Measurements from ENCODE around the gene ERVMER34-1. TPM values are rescaled to one million over a fixed set of nuclear protein-coding genes. Genes with fewer than 3 reads are reported as not detected.

The ERVMER34-1 gene
- total RNA-seq, 4 donors from 2014 or later: 0.40 TPM; not detected in 3

DNA sequence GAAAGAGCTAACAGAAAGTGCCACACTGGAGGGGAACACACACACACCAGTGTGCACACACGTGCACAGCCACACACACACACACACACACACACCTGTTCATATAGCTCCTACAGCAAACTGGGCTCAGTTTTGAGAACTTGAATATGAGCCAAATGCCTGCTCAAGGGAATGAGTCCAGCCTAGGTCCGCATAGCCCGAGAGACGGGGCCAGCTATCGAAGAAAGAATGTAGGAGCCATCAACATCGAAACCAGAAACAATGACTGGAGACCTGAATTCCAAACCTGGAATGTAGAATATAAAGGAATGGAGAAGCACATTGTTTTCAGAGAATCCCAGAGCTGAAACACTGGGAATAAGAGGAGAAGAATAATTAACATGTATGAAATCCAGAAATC lies 37.6 kb upstream of the ERVMER34-1 start:
- Histone ChIP-seq H3K4me3 (no peak overlapping the region), H3K4me1 (no peaks in the 10 kb centered on the region), H3K27ac (no peak overlapping the region), H3K36me3 (no peaks in the 10 kb centered on the region), H3K9me3 (no peaks in the 10 kb centered on the region), H3K27me3 (no peaks in the 10 kb centered on the region)
- TF ChIP-seq POLR2A (IDR thresholded peaks at IDR 0.05): no peak
- TF ChIP-seq, protein P1, sequence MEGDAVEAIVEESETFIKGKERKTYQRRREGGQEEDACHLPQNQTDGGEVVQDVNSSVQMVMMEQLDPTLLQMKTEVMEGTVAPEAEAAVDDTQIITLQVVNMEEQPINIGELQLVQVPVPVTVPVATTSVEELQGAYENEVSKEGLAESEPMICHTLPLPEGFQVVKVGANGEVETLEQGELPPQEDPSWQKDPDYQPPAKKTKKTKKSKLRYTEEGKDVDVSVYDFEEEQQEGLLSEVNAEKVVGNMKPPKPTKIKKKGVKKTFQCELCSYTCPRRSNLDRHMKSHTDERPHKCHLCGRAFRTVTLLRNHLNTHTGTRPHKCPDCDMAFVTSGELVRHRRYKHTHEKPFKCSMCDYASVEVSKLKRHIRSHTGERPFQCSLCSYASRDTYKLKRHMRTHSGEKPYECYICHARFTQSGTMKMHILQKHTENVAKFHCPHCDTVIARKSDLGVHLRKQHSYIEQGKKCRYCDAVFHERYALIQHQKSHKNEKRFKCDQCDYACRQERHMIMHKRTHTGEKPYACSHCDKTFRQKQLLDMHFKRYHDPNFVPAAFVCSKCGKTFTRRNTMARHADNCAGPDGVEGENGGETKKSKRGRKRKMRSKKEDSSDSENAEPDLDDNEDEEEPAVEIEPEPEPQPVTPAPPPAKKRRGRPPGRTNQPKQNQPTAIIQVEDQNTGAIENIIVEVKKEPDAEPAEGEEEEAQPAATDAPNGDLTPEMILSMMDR (IDR thresholded peaks at IDR 0.05): no peak
- DNase-seq: no peak

DNA sequence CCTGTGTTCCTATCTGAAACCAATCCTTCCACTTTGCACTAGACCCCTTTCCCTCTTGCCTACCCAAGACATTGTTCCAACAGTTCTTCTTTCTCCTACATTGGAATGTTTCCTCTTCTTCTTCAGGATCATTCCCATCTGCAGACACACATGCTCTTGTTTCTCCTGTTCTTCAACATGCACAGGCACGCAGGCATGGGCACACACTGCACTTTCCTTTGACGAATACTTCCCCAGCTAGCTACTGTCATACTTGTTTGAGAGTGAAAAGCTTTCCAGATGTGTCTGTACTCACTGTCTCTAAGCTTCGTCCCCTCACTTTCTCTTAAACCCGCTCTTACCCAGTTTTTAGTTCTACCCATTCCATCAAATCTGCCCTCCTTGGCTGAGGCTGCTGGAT lies 31.8 kb upstream of the ERVMER34-1 start:
- no peak overlapping the region for H3K27ac ChIP-seq
- DNase-seq: no peak
- no peaks in the 10 kb centered on the region for H3K36me3 ChIP-seq
- no peaks in the 10 kb centered on the region for H3K4me1 ChIP-seq
- H3K9me3 ChIP-seq: no peaks in the 10 kb centered on the region
- no peak overlapping the region for H3K4me3 ChIP-seq
- no peaks in the 10 kb centered on the region for H3K27me3 ChIP-seq
- TF ChIP-seq, protein P1 (IDR thresholded peaks at IDR 0.05): no peak

DNA sequence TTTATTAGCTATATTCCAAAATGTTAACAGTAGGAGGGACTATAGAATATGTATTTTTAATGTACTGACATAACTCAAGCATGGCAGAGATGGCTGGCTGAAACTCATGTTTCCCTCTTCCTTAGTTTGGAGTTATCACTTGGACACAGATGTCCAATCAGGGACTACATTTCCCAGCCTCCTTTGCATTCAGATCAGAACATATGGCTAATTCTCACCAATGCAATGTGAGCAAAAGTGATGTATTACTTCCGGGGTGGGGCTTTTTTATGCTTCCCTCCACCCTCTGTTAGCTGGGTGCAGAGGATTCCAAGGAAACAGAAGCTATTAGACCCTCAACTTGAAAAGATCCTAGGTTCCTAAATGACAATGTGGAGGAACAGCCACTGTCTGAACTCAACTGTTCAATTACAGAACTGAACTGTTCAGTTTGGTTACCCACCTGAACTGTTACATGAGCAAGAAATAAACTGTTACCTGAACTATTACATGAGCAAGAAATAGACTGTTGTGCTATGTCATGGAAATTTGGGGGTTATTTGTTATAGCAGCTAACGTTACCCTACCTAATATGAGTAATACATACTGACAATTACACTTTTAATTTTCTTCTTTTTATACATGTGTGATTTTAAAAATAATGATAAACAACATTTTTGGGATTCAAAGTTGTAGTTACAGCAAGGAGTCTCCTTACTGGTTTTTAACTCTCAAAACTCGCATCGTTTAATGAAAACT lies 29.6 kb upstream of the ERVMER34-1 start:
- H3K36me3 ChIP-seq: no peaks in the 10 kb centered on the region
- H3K9me3 ChIP-seq: no peaks in the 10 kb centered on the region
- H3K4me3 ChIP-seq: no peak overlapping the region
- TF ChIP-seq, protein P1 (IDR thresholded peaks at IDR 0.05): no peak
- TF ChIP-seq POLR2A (IDR thresholded peaks at IDR 0.05): no peak
- H3K27ac ChIP-seq: no peak overlapping the region
- no peak for DNase-seq
- H3K4me1 ChIP-seq: no peaks in the 10 kb centered on the region
- H3K27me3 ChIP-seq: no peaks in the 10 kb centered on the region

DNA sequence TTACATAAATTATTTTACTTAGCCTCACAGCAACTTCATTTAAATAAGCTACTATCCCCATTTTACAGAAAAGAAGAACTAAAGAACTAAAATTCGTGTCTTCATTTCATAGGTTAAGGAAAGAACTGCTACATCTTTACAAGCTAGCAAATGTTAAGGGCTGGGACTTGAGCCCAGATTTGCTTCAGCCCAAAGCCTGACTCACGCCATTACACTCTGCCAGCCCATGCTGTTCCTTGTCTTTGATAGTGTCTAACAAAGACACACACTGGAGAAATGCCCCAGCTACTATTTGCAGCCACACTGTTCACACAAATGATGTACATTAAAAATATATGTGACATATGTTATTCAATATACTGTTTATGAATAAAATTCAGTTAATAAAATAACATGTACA lies 29.0 kb upstream of the ERVMER34-1 start:
- H3K27me3 ChIP-seq: no peaks in the 10 kb centered on the region

DNA sequence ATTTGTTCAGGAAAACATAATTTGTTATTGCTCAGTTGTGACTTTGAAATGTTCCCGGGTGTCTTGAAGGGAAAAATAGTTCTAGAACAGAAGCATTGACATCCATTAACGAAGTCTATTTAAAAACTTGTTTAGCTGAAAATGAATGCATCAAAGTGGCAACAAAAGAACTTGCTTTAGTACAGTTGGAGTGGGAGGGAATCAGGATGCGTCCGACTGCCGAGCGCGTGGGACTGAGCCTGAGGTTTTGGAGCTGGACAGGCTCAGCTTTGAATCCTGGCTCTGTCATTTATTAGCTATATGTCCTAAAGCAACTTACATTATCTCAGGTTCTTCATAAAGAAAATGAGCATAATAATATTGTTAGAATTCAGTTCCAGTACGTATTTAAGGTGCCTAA lies 9.0 kb upstream of the ERVMER34-1 start:
- TF ChIP-seq POLR2A (IDR thresholded peaks at IDR 0.05): no peak
- TF ChIP-seq, protein P1 (IDR thresholded peaks at IDR 0.05): no peak
- Histone ChIP-seq H3K27me3 (no peaks in the 10 kb centered on the region), H3K27ac (no peak overlapping the region), H3K9me3 (no peaks in the 10 kb centered on the region), H3K36me3 (no peaks in the 10 kb centered on the region), H3K4me1 (no peaks in the 10 kb centered on the region), H3K4me3 (no peak overlapping the region)
- DNase-seq: no peak

More for the DNA sequence above, 29.0 kb upstream of the ERVMER34-1 start:
- Histone ChIP-seq H3K4me3 (no peak overlapping the region), H3K36me3 (no peaks in the 10 kb centered on the region), H3K9me3 (no peaks in the 10 kb centered on the region), H3K27ac (no peak overlapping the region), H3K4me1 (no peaks in the 10 kb centered on the region)
- TF ChIP-seq, protein P1 (IDR thresholded peaks at IDR 0.05): no peak
- no peak for TF ChIP-seq POLR2A (IDR thresholded peaks at IDR 0.05)
- DNase-seq: no peak
